Measurements from ENCODE around the gene TTLL7. TPM values are rescaled to one million over a fixed set of nuclear protein-coding genes. Genes with fewer than 3 reads are reported as not detected.

The TTLL7 gene
- polyA plus RNA-seq, 1 donor from 2014 or later: 88.1 TPM

- H3K9me3 ChIP-seq (ENCODE audit: low read length): no peaks in the 10 kb centered on the region
Observed at GRCh38 chr1:83998205-83998497, 781 bp downstream of the TTLL7 start.

GRCh38 chr1:83997631-83998030 lies 1.3 kb downstream of the TTLL7 start:
- Histone ChIP-seq H3K4me2 (ENCODE audit: low read length) (peak overlapping the region; percentile 51), H3K79me2 (replicated peaks; ENCODE audit: insufficient read depth, low read length) (peaks cover 62% of the 10 kb centered on the region), H4K20me1 (ENCODE audit: insufficient read depth) (no peaks in the 10 kb centered on the region), H3K9me3 (ENCODE audit: low read length) (no peaks in the 10 kb centered on the region), H2AFZ (ENCODE audit: low read depth, low read length) (no peak overlapping the region), H3F3A (ENCODE audit: insufficient read depth, low read length, poor library complexity, severe bottlenecking) (no peaks in the 10 kb centered on the region), H3K9me2 (ENCODE audit: insufficient read depth, low read length) (no peaks in the 10 kb centered on the region), H3K27me3 (ENCODE audit: insufficient read depth, low read depth, low read length) (no peaks in the 10 kb centered on the region), H3K27ac (ENCODE audit: low read length) (no peak overlapping the region), H3K9ac (ENCODE audit: low read length) (peak overlapping the region; percentile 89), H3K36me3 (ENCODE audit: insufficient read depth, low read length) (no peaks in the 10 kb centered on the region), H3K4me3 (ENCODE audit: low read length) (peak overlapping the region; percentile 88)
- TF ChIP-seq TAF1 (IDR thresholded peaks at IDR 0.05; ENCODE audit: low read depth) (no peak), REST (IDR thresholded peaks at IDR 0.05; ENCODE audit: borderline replicate concordance) (no peak), MXI1 (conservative IDR thresholded peaks at IDR 0.05; ENCODE audit: poor library complexity, severe bottlenecking) (no peak), EZH2 (IDR thresholded peaks at IDR 0.05; ENCODE audit: borderline replicate concordance, insufficient read depth, low read length, poor library complexity, severe bottlenecking) (no peak), SMC3 (conservative IDR thresholded peaks at IDR 0.05; ENCODE audit: poor library complexity) (no peak), EP300 (conservative IDR thresholded peaks at IDR 0.05; ENCODE audit: poor library complexity, severe bottlenecking) (no peak), RAD21 (conservative IDR thresholded peaks at IDR 0.05) (no peak), CTCF (IDR thresholded peaks at IDR 0.05; ENCODE audit: poor library complexity, severe bottlenecking) (no peak), POLR2AphosphoS5 (IDR thresholded peaks at IDR 0.05) (no peak)

More at GRCh38 chr1:83998205-83998497, 781 bp downstream of the TTLL7 start:
- Histone ChIP-seq H2AFZ (ENCODE audit: low read depth, low read length) (peak overlapping the region; percentile 86), H3K4me2 (ENCODE audit: low read length) (peak overlapping the region; percentile 51), H3K4me3 (ENCODE audit: low read length) (peak overlapping the region; percentile 88), H3F3A (ENCODE audit: insufficient read depth, low read length, poor library complexity, severe bottlenecking) (no peaks in the 10 kb centered on the region), H3K9ac (ENCODE audit: low read length) (peak overlapping the region; percentile 89), H3K9me2 (ENCODE audit: insufficient read depth, low read length) (no peaks in the 10 kb centered on the region), H4K20me1 (ENCODE audit: insufficient read depth) (no peaks in the 10 kb centered on the region), H3K36me3 (ENCODE audit: insufficient read depth, low read length) (no peaks in the 10 kb centered on the region), H3K27me3 (ENCODE audit: insufficient read depth, low read depth, low read length) (no peaks in the 10 kb centered on the region), H3K27ac (ENCODE audit: low read length) (peak overlapping the region; percentile 88), H3K79me2 (replicated peaks; ENCODE audit: insufficient read depth, low read length) (peaks cover 56% of the 10 kb centered on the region)
- peak; percentile 56 for TF ChIP-seq POLR2AphosphoS5 (IDR thresholded peaks at IDR 0.05)
- TF ChIP-seq REST (IDR thresholded peaks at IDR 0.05; ENCODE audit: borderline replicate concordance): no peak
